T-helper 2 cell treated with Interferon-gamma antibody and Interleukin-4, amounts not matched to agents 100 ng/mL and 5 ng/mL, for 36 hours (primary cell): ENCODE measurements around the gene MPL. TPM values are rescaled to one million over a fixed set of nuclear protein-coding genes. Genes with fewer than 3 reads are reported as not detected.
"Not testable (repeated sequence)": the region's sequence is repeated elsewhere in the genome, so short reads cannot be mapped to it uniquely, and the experiment has no call there.

ENCODE experiments used
- intact Hi-C: fragments of 100-400 bp; cut with micrococcal nuclease; formaldehyde crosslinking; loops from one replicate; pipeline ENCODE4 v1.15.1; 2023
- total RNA-seq: library from RNA; stranded (reverse); gene quantifications from 2 replicates; pipeline ENCODE4 v1.2.3, GENCODE V29; 2022

Gene MPL
- total RNA-seq, 1 donor from 2014 or later, result not detected

GRCh38 chr1:43372172-43372571 lies 34.6 kb downstream of the MPL start:
- intact Hi-C loops, result no loop called here

GRCh38 chr1:43373066-43373940 lies 35.7 kb downstream of the MPL start:
- intact Hi-C loops, result no loop called here

DNA sequence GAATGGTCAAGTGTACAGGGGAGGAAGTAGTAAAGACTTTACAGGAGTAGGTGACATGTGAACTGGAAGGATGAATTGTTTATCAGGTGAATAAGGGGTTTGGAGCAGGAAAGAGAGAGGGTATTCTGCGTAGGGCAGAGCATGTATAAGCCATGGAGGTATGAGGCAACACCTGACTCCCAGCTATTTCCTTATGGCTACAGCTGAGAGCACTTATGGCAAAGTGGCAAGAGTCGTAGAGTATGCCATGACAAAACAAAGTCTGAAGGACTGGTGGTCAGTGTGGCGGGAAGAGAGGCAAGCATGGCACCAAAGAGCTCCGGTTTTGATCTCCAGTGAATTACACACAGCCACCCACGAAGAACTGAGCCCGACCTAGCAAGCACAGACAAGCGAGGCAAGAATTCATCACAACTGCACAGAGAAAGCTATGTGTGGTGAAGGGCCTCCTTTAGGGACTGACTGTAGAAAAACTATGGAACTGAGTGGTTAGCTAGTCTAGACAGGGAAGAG lies 39.2 kb downstream of the MPL start:
- intact Hi-C loops, result no loop called here

DNA sequence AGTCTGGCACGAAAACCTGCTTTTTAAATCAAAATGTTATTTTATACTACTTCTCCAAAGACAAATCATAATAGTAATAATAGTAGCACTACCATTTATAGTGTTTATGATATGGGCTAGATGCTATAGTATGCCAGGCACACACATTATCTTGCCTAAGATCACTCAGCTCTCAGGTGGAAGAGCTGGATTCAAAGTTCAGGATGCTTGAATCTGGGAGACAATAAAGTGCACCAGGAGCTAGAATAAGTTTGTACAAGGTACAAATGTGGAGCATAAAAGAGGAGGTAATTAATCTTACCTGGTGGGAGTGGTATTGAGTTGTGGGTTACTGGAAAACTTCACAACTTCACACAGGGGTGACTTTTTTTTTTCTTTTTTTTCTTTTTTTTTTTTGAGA lies 40.2 kb downstream of the MPL start:
- intact Hi-C loops, result no loop called here

DNA sequence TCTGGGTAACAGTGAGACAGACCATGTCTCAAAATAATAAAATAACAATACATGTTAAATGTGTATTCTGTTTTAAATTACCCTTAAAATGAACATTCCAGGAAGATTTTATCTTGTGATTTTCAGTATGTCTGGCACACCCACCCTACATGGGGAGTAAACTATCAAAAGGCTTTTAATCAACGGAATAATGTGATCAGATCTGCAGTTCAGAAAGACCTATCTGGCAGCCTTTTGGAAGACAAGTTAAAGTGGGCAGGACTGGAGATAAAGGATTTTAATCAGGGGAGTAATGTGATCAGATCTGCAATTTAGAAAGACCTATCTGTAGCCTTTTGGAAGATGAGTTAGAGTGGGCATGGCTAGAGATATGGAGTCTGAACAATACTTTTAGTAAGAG lies 41.9 kb downstream of the MPL start:
- intact Hi-C loops, result no loop called here

GRCh38 chr1:43381612-43382011 lies 44.0 kb downstream of the MPL start:
- intact Hi-C loops, result no loop called here

DNA sequence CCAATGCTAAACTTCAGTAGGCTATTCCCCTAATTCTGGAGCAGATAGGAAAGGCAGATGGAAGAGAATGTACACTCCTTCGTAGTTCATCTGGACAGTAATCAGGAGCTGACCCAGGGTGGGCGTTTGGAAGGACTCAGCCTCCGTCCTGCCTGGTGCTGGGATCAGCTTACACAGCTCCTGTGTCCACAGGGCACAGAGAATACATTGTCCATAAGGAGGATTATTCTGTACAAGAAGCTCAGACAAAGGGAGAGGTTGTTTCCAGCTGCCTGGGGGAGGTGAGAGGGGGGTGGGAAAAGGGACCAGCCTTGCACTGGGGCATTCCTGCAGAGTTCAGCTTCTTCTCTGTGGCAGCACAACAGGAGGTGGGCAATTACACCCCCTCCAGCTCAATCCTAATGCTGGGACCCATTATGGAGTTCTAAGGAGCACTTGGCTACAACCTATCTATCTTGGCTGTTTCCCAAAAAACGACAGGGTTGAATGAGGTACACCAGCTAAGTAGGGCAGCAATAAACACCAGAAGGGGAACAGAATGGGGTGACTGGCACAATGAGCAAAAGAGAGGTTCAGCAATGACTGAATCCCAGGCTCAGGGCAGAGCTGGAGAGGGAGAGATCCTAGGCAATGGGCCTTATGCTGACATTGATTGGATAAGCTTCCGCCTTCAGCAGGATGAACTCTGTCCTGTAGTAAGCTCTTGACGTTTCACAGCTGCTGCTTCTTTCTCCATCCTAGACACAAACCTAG lies 44.6 kb downstream of the MPL start:
- intact Hi-C loops, result no loop called here

DNA sequence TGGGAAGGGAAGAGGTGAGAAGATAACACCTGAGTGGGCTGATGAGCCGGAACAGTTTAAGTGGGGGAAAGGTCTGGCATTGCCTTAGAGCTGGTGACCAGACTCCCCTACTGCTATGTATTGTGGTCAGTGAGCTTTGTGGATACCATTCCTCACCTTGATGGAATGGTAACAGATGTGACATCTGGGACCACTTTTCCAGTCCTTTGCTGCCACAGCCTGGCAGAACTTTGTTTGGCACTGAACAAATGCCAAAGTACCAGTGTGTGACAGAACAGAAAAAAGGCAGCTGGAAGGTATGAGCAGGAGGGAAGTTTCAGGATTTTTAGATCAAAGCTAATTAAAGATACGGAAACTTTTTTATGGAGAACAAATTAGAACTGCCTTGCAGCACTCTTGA lies 45.8 kb downstream of the MPL start:
- intact Hi-C loops, result no loop called here

- intact Hi-C loops, result no loop called here
Measured at GRCh38 chr1:43386676-43387075, 49.1 kb downstream of the MPL start.

DNA sequence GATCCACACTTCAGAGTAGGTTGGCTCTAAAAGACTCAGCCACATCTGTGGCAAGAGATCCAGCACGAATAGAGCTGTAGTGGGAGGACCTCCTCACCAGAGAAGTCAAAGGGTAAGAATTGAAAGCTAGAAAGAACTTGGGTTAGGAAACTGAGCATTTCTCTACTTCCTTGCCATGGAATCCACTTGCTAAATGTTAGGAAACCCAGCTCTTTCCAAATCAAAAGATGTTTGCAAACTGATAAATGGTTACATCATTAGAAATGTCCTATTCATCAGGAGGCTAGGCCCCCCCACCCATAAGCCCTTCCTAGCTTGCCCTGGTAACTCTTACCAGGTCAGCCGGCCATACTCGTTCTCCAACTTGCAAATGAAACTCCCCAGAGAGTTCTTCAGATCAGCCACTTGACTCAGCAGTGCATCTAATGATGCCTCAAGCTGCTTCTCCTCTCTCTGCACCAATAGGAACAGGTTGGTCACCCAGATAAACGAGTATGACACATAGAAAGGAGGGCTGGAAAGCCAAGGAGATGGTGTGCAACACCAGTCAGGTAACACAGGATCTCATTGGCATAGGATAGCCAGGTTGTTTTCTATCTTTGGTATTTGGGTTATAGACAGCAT lies 50.5 kb downstream of the MPL start:
- intact Hi-C loops, result loop anchor here (2.0 kb wide), 1 partner anchor 29 kb away; the partner anchor contains the start of gene CDC20

- intact Hi-C loops, result loop anchor here (1.0 to 2.0 kb wide), 2 partner anchors 20 to 30 kb away; partner anchors contain the start of genes CDC20 and ELOVL1
Measured at GRCh38 chr1:43388613-43389012, 51.0 kb downstream of the MPL start.

DNA sequence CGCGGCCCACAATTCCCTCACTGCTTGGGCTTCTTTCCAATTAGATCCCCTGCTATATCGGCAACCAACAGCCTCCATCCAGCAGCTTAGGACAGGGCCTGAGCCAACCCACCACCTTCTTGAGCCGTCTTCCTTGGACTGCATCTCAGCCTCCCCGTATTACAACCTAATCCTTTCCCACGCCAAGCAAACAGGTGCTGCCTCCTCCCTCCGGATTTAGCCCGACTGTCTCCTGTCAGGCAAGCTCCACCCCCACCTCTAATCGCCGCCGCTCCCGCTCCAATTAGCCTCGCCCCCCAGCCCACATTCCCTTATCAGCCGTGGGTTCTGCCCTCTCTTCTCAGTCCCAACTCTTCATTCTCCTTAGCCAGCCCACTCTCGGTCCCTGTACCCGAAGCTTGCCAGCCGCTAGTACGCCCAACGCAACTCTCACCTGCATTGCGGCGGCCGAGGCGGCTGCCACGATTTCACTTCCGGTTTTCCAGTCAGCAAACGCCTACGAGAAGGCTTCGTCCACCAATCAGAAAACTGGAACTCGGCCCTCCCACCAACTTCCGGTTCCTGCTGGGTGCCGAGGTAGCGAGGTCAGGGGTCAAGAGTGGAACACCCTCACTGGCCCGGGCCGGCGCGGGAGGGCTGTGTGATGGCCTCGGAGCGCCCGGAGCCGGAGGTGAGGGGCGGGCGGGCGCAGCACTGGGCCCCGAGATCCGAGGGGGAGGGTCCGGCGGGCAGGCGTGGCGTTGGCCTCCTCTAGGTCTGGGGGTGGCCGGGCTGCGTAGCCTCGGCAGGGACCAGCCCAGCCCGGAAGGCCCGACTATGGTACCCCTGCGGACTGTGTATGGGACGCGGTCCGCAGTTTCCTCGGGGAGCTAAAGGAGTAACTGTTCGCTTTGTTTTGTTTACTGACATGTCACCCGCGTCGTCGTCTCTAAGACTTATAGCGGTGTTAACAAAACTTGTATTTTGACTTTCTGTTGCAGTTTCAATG lies 52.0 kb downstream of the MPL start, which contains the start of the genes MED8 and SZT2:
TSS of gene MED8 (minus strand) at position 475 of the 988 bp plus-strand sequence. CDS start at position 439, 36 bp downstream.
TSS of gene SZT2 (plus strand) at position 574 of the 988 bp plus-strand sequence. CDS start at position 644, 70 bp downstream.
- intact Hi-C loops, result loop anchor here (1.0 to 2.0 kb wide), 3 partner anchors 21 to 217 kb away; partner anchors contain the start of genes CDC20, CFAP57, EBNA1BP2 and ELOVL1

DNA sequence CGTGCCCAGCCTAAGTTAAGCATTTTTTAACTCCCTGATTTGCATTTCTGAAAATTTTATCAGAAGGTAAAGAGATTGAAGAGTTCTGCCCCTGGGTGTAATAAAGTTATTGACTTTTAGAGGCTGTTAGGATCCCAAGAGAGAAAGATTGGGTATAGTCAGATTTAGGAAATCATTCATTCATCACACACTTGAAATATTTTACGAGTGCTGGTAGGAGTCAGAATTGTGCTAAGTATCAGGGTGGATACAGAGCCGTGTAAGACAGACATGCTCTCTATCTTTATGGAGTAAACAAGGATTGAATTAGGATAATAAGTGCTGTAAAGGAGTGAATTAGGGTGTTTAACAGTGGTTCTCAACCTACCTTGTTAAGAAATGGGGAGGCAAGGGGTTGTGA lies 55.1 kb downstream of the MPL start:
- intact Hi-C loops, result no loop called here

DNA sequence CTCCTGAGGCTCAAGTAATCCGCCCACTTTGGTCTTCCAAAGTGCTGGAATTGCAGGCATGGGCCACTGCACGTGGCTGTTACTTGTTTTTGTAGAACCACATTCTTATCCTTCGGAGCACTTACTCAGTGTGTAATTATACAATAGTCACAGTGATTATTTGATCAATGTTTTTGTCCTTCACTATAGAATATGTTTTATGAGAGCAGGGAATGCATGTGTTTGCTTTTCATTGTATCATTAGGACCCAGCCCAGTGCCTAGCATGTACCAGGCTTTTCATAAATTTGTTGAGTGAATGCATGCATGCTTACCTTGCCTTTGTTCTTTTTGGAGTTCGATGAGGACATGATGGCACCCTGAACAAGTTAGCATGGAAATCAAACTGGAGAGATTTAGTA lies 57.9 kb downstream of the MPL start:
- intact Hi-C loops, result no loop called here

DNA sequence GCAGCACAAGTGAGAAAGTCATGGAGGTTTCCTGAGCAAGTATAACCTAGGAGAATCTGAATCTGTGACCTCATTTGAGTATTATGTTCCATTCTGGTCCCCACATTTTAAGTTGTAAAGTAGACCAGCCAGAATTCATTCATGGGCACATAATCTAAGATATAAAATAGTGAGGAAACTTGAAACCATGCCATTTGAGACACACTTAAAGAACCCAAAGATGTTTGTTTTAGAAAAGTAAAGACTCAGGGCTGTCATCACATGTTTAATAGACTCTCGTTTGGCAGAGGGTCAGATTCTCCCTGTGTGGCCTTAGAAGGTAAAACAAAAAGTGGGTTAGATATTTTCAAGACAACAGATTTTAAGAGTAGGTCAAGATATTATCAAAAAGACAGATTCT lies 58.4 kb downstream of the MPL start:
- intact Hi-C loops, result no loop called here

- intact Hi-C loops, result no loop called here
Measured at GRCh38 chr1:43398227-43398626, 60.6 kb downstream of the MPL start.

DNA sequence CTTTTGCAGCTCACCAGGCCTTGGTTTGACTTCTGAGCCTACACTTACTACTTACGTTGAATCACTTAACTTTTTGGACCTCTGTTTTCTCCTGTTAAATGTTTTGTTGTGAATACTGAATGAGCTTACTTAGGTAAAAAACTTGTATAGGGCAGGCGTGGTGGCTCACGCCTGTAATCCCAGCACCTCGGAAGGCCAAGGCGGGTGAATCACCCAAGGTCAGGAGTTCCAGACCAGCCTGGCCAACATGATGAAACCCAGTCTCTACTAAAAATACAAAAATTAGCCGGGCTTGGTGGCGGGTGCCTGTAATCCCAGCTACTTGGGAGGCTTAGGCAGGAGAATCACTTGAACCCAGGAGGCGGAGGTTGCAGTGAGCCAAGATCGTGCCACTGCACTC lies 62.8 kb downstream of the MPL start:
- intact Hi-C loops, result not testable (repeated sequence)

DNA sequence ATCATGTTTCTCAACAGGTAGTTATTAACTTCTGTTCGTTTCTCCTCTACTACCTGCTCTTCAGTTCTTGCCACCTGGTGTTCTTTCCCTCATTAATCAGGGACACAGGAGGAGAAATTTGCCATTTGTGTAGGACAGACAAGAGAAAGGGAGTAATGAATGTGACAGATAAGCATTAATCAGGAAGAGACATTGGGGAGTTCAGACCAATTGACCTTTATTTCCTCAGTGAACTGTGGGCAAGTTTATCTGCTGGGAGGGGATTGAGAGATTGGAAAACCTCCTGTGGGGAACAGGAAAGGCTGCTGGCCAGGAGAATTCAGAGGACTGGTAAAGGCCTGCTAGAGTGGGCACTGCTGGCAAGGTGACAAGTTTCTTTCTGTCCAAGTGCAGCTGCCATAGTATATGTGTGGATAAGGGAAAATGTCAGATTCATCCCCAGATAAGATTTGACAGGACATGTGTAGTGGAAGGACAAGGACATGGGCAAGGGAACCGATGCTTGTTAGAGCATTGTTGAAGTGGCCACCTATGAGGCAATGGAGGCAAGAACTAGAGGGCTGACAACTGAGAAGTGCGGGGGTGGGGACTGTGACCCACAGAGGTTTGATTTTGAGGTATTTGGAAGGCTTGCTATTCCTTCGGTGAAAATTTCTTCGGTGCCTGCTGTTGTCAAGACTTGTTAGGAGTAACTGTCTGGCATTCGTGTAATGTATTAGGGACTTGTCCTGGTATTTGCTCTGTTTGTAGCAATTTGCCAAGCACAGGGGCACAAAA lies 64.7 kb downstream of the MPL start:
- intact Hi-C loops, result no loop called here
